DND-41 (cell line): ENCODE data around the gene BBS5.

Source experiments
- EZH2 ChIP-seq: IDR thresholded peaks from 3 replicates; pipeline ENCODE4 v1.6.1; 2012; ENCODE audit warnings: borderline replicate concordance, low read depth, mild to moderate bottlenecking, moderate library complexity, low read length, inconsistent platforms; ENCODE audit not compliant: severe bottlenecking
- TF ChIP-seq, protein P1 (sequence below): IDR thresholded peaks from 2 replicates; pipeline ENCODE4 v1.5.1; 2012; ENCODE audit warnings: borderline replicate concordance, low read length, moderate library complexity, mild to moderate bottlenecking; ENCODE audit not compliant: poor library complexity, severe bottlenecking; ENCODE audit errors: extremely low read depth

DNA sequence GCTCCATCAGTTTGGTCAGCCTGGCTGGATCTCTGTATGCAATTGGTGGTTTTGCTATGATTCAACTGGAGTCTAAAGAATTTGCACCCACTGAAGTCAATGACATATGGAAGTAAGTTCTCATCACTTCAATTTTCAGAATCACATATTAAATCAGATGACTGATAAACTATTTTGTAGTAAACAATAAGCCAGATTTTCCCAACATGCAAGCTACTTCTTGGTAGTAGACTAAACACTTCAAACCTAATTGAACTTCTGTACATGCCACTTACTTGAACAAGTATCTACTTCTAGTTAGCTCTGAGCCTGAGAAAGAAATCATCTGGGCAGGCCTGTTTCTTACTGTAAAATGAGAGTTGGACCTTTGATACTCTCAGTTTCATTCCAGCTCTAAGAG is 41.6 kb downstream of the BBS5 start:
- TF ChIP-seq, protein P1, sequence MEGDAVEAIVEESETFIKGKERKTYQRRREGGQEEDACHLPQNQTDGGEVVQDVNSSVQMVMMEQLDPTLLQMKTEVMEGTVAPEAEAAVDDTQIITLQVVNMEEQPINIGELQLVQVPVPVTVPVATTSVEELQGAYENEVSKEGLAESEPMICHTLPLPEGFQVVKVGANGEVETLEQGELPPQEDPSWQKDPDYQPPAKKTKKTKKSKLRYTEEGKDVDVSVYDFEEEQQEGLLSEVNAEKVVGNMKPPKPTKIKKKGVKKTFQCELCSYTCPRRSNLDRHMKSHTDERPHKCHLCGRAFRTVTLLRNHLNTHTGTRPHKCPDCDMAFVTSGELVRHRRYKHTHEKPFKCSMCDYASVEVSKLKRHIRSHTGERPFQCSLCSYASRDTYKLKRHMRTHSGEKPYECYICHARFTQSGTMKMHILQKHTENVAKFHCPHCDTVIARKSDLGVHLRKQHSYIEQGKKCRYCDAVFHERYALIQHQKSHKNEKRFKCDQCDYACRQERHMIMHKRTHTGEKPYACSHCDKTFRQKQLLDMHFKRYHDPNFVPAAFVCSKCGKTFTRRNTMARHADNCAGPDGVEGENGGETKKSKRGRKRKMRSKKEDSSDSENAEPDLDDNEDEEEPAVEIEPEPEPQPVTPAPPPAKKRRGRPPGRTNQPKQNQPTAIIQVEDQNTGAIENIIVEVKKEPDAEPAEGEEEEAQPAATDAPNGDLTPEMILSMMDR = no peak
- no peak for TF ChIP-seq EZH2
